Stimulated activated CD8-positive, alpha-beta memory T cell treated with anti-CD3 and anti-CD28 coated beads, Interleukin-12 subunit alpha, Interleukin-12 subunit beta, amount 100 ng/mL, for 1 hour (primary cell): ENCODE results near the gene PVALEF.

Source experiments
- DNase-seq: peaks from one replicate; pipeline ENCODE4 v3.0.0-alpha.2; 2020; ENCODE audit warnings: low read depth

Gene PVALEF

GRCh38 chr17:81183807-81184206, 18.5 kb downstream of the PVALEF start:
- DNase-seq: no peak

GRCh38 chr17:81184555-81184954, 19.2 kb downstream of the PVALEF start:
- no peak for DNase-seq

GRCh38 chr17:81186203-81186602, 20.9 kb downstream of the PVALEF start:
- DNase-seq: no peak

- no peak for DNase-seq
Observed at GRCh38 chr17:81187120-81187519, 21.8 kb downstream of the PVALEF start.

- no peak for DNase-seq
Observed at GRCh38 chr17:81187586-81188490, 22.5 kb downstream of the PVALEF start.

- no peak for DNase-seq
Observed at GRCh38 chr17:81188491-81188840, 23.2 kb downstream of the PVALEF start.

- DNase-seq: no peak
Observed at GRCh38 chr17:81189016-81189415, 23.7 kb downstream of the PVALEF start.

GRCh38 chr17:81189670-81190530, 24.6 kb downstream of the PVALEF start:
- no peak for DNase-seq

- DNase-seq: no peak
Observed at GRCh38 chr17:81190591-81190990, 25.3 kb downstream of the PVALEF start.

GRCh38 chr17:81191116-81191515, 25.8 kb downstream of the PVALEF start:
- no peak for DNase-seq

GRCh38 chr17:81191646-81192045, 26.3 kb downstream of the PVALEF start:
- DNase-seq: no peak

GRCh38 chr17:81192386-81193050, 27.2 kb downstream of the PVALEF start:
- no peak for DNase-seq

- DNase-seq: no peak
Observed at GRCh38 chr17:81193051-81193410, 27.7 kb downstream of the PVALEF start.

GRCh38 chr17:81193470-81194224, 28.3 kb downstream of the PVALEF start:
- no peak for DNase-seq

- no peak for DNase-seq
Observed at GRCh38 chr17:81194225-81194760, 29.0 kb downstream of the PVALEF start.

- DNase-seq: no peak
Observed at GRCh38 chr17:81194941-81195901, 29.9 kb downstream of the PVALEF start.

- DNase-seq: no peak
Observed at GRCh38 chr17:81195941-81196495, 30.7 kb downstream of the PVALEF start.

GRCh38 chr17:81196505-81197408, 31.4 kb downstream of the PVALEF start:
- no peak for DNase-seq

- no peak for DNase-seq
Observed at GRCh38 chr17:81197409-81197795, 32.1 kb downstream of the PVALEF start.
